ENCODE results near the gene BMP3.

Gene BMP3

GRCh38 chr4:81085291-81085690 lies 54.8 kb downstream of the BMP3 start:
- H3K9me3 ChIP-seq, result no peaks in the 10 kb centered on the region
- no peaks in the 10 kb centered on the region for H3K36me3 ChIP-seq
- no peaks in the 10 kb centered on the region for H3K27me3 ChIP-seq
- H3K4me1 ChIP-seq, result no peaks in the 10 kb centered on the region
- TF ChIP-seq, protein P1, sequence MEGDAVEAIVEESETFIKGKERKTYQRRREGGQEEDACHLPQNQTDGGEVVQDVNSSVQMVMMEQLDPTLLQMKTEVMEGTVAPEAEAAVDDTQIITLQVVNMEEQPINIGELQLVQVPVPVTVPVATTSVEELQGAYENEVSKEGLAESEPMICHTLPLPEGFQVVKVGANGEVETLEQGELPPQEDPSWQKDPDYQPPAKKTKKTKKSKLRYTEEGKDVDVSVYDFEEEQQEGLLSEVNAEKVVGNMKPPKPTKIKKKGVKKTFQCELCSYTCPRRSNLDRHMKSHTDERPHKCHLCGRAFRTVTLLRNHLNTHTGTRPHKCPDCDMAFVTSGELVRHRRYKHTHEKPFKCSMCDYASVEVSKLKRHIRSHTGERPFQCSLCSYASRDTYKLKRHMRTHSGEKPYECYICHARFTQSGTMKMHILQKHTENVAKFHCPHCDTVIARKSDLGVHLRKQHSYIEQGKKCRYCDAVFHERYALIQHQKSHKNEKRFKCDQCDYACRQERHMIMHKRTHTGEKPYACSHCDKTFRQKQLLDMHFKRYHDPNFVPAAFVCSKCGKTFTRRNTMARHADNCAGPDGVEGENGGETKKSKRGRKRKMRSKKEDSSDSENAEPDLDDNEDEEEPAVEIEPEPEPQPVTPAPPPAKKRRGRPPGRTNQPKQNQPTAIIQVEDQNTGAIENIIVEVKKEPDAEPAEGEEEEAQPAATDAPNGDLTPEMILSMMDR (IDR thresholded peaks at IDR 0.05; ENCODE audit: low read depth, low read length), result no peak
- no peak for DNase-seq
- no peak overlapping the region for H3K4me3 ChIP-seq (ENCODE audit: low read depth, low read length)

- no peaks in the 10 kb centered on the region for H3K4me1 ChIP-seq
- H3K9me3 ChIP-seq, result no peaks in the 10 kb centered on the region
- H3K36me3 ChIP-seq, result no peaks in the 10 kb centered on the region
- no peaks in the 10 kb centered on the region for H3K27me3 ChIP-seq
- no peak overlapping the region for H3K4me3 ChIP-seq (ENCODE audit: low read depth, low read length)
- DNase-seq, result no peak
- TF ChIP-seq, protein P1 (IDR thresholded peaks at IDR 0.05; ENCODE audit: low read depth, low read length), result no peak
Measured at GRCh38 chr4:81085979-81086378, 55.5 kb downstream of the BMP3 start.

- Histone ChIP-seq H3K36me3 (no peaks in the 10 kb centered on the region), H3K9me3 (no peaks in the 10 kb centered on the region), H3K4me3 (ENCODE audit: low read depth, low read length) (no peak overlapping the region), H3K27me3 (no peaks in the 10 kb centered on the region), H3K4me1 (no peaks in the 10 kb centered on the region)
- no peak for DNase-seq
- TF ChIP-seq, protein P1 (IDR thresholded peaks at IDR 0.05; ENCODE audit: low read depth, low read length), result no peak
Measured at GRCh38 chr4:81093720-81094401, 63.4 kb downstream of the BMP3 start.

- Histone ChIP-seq H3K36me3 (no peaks in the 10 kb centered on the region), H3K4me3 (ENCODE audit: low read depth, low read length) (no peak overlapping the region), H3K27me3 (no peaks in the 10 kb centered on the region), H3K4me1 (no peaks in the 10 kb centered on the region), H3K9me3 (no peaks in the 10 kb centered on the region)
- TF ChIP-seq, protein P1 (IDR thresholded peaks at IDR 0.05; ENCODE audit: low read depth, low read length), result no peak
- DNase-seq, result no peak
Measured at GRCh38 chr4:81095389-81095788, 64.9 kb downstream of the BMP3 start.

- Histone ChIP-seq H3K4me3 (ENCODE audit: low read depth, low read length) (no peak overlapping the region), H3K36me3 (no peaks in the 10 kb centered on the region), H3K27me3 (no peaks in the 10 kb centered on the region), H3K4me1 (no peaks in the 10 kb centered on the region), H3K9me3 (no peaks in the 10 kb centered on the region)
- DNase-seq, result no peak
- TF ChIP-seq, protein P1 (IDR thresholded peaks at IDR 0.05; ENCODE audit: low read depth, low read length), result no peak
Measured at GRCh38 chr4:81096566-81096965, 66.1 kb downstream of the BMP3 start.

DNA sequence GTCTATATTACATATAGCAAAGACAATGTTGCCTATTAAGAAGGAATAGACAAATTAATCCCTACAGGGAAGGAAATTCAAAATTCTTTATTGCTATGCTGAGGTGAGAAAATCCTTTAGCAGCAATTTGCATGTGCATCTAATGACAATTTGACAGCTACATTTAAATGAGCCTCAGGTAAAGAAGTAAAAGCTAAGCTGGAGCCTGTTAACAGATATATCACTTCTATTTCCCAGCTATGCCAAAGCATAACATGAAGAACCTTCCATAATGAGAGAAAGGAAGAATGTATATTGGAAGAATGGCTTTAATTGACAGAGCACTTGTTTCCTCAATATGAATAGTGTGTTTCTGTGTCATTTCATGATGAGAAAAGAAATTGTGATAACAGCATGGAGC lies 71.6 kb downstream of the BMP3 start:
- Histone ChIP-seq H3K9me3 (no peaks in the 10 kb centered on the region), H3K4me1 (no peaks in the 10 kb centered on the region), H3K27me3 (no peaks in the 10 kb centered on the region), H3K36me3 (no peaks in the 10 kb centered on the region), H3K4me3 (ENCODE audit: low read depth, low read length) (no peak overlapping the region)
- no peak for DNase-seq
- TF ChIP-seq, protein P1 (IDR thresholded peaks at IDR 0.05; ENCODE audit: low read depth, low read length), result no peak
